A673 (cell line): ENCODE data around the gene GAK. TPM values are rescaled to one million over a fixed set of nuclear protein-coding genes. Genes with fewer than 3 reads are reported as not detected.

Experiments
- BruUV-seq: library from RNA; stranded (reverse); fragments of 400-500 nt; replicated peaks from 2 replicates; lab custom pipeline; 2021; lab: Mats Ljungman, UMichigan
- CTCF ChIA-PET: fragments of 300-600 bp; sonication (Branson Sonifier 250); formaldehyde crosslinking; loops from one replicate; lab custom pipeline; 2022; ENCODE audit warnings: antibody characterized with exemption; lab: Charles Lee
- POLR2A ChIA-PET: fragments of 300-600 bp; sonication (Branson Sonifier 250); formaldehyde crosslinking; loops from one replicate; lab custom pipeline; 2022; ENCODE audit warnings: antibody characterized with exemption; ENCODE audit not compliant: low non-redundant PET; lab: Charles Lee
- DNase-seq: peaks from one replicate; pipeline ENCODE4 v3.0.0-alpha.2; 2015; ENCODE audit warnings: low spot score
- H3K27ac ChIP-seq: fragments of 200-600 bp; sonication (generic); 2 replicates; pipeline ENCODE4 v1.5.1; 2016; ENCODE audit warnings: mixed run types, low read depth, mild to moderate bottlenecking, mixed read lengths, antibody characterized with exemption, low read length; ENCODE audit not compliant: poor library complexity, severe bottlenecking
- H3K27me3 ChIP-seq: fragments of 200-600 bp; sonication (generic); replicated peaks from 2 replicates; pipeline ENCODE4 v1.6.1; 2017; ENCODE audit warnings: mixed run types, low read depth, mild to moderate bottlenecking, mixed read lengths, antibody characterized with exemption, low read length; ENCODE audit not compliant: insufficient read depth, poor library complexity
- H3K36me3 ChIP-seq: fragments of 200-600 bp; sonication (generic); 2 replicates; pipeline ENCODE4 v1.6.1; 2016; ENCODE audit warnings: mixed run types, mild to moderate bottlenecking, mixed read lengths, antibody characterized with exemption, low read length; ENCODE audit not compliant: insufficient read depth, poor library complexity, severe bottlenecking
- H3K4me1 ChIP-seq: fragments of 200-600 bp; sonication (generic); 2 replicates; pipeline ENCODE4 v1.6.1; 2017; ENCODE audit warnings: mixed run types, mild to moderate bottlenecking, mixed read lengths, antibody characterized with exemption, low read length; ENCODE audit not compliant: insufficient read depth, poor library complexity, severe bottlenecking
- H3K4me3 ChIP-seq: fragments of 200-600 bp; sonication (generic); 2 replicates; pipeline ENCODE4 v1.5.1; 2016; ENCODE audit warnings: low read depth, mixed run types, mild to moderate bottlenecking, mixed read lengths, low read length; ENCODE audit not compliant: poor library complexity, severe bottlenecking
- H3K9me3 ChIP-seq: fragments of 200-600 bp; sonication (generic); 2 replicates; pipeline ENCODE4 v1.6.1; 2016; ENCODE audit warnings: mixed run types, low read depth, mild to moderate bottlenecking, mixed read lengths, antibody characterized with exemption, low read length; ENCODE audit not compliant: poor library complexity, severe bottlenecking
- EZH2 ChIP-seq: fragments of 200-600 bp; sonication (generic); IDR thresholded peaks from 2 replicates; pipeline ENCODE4 v1.6.1; 2017; ENCODE audit warnings: borderline replicate concordance, low read depth, mild to moderate bottlenecking, mixed read lengths, antibody characterized with exemption, low read length; ENCODE audit not compliant: poor library complexity, severe bottlenecking
- intact Hi-C: fragments of 100-400 bp; cut with micrococcal nuclease; formaldehyde crosslinking; loops from one replicate; pipeline ENCODE4 v1.10.0; 2022; ENCODE audit not compliant: unreplicated experiment
- total RNA-seq: library from RNA; stranded (reverse); gene quantifications from 2 replicates; pipeline ENCODE4 v1.2.3, GENCODE V29; 2021
- TF ChIP-seq, protein P1 (sequence below): fragments of 300-800, 200-600 bp; sonication (generic); conservative IDR thresholded peaks from 2 replicates; pipeline ENCODE4 v1.5.1; 2017; ENCODE audit warnings: low read depth, mild to moderate bottlenecking, antibody characterized with exemption, low read length, moderate library complexity, mixed read lengths

GAK gene
- total RNA-seq, 1 experiment from 2014 or later, result 96.2 TPM

DNA sequence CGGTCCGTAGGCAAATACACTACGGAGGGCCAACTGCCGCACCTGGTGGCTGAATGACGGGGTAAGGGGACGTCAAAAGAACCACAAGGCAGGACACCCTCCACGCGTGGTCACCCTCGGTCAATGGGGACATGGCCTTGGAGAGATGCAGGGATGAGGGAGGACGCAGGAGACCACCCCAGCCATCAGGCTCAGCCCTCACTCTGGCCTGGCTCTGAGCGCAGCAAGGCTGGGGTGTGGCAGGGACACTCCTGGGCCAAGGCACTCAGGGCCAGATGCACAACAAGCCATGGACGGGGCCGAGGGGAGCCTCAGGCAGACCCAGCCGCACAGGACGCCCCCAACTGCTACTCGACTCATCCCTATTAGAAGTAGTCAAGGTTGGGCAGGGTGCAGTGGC, 36.5 kb downstream of the GAK start:
- ChIA-PET POLR2A (no interaction called here), CTCF (no interaction called here)
- DNase-seq, result no peak
- Histone ChIP-seq H3K27ac (no peak overlapping the region), H3K36me3 (peaks cover 3% of the 10 kb centered on the region), H3K4me1 (no peaks in the 10 kb centered on the region), H3K9me3 (no peaks in the 10 kb centered on the region), H3K27me3 (no peaks in the 10 kb centered on the region), H3K4me3 (no peak overlapping the region)
- TF ChIP-seq, protein P1, sequence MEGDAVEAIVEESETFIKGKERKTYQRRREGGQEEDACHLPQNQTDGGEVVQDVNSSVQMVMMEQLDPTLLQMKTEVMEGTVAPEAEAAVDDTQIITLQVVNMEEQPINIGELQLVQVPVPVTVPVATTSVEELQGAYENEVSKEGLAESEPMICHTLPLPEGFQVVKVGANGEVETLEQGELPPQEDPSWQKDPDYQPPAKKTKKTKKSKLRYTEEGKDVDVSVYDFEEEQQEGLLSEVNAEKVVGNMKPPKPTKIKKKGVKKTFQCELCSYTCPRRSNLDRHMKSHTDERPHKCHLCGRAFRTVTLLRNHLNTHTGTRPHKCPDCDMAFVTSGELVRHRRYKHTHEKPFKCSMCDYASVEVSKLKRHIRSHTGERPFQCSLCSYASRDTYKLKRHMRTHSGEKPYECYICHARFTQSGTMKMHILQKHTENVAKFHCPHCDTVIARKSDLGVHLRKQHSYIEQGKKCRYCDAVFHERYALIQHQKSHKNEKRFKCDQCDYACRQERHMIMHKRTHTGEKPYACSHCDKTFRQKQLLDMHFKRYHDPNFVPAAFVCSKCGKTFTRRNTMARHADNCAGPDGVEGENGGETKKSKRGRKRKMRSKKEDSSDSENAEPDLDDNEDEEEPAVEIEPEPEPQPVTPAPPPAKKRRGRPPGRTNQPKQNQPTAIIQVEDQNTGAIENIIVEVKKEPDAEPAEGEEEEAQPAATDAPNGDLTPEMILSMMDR, result no peak
- no peak for TF ChIP-seq EZH2
- BruUV-seq, result no TSS peak
- intact Hi-C loops, result no loop called here

DNA sequence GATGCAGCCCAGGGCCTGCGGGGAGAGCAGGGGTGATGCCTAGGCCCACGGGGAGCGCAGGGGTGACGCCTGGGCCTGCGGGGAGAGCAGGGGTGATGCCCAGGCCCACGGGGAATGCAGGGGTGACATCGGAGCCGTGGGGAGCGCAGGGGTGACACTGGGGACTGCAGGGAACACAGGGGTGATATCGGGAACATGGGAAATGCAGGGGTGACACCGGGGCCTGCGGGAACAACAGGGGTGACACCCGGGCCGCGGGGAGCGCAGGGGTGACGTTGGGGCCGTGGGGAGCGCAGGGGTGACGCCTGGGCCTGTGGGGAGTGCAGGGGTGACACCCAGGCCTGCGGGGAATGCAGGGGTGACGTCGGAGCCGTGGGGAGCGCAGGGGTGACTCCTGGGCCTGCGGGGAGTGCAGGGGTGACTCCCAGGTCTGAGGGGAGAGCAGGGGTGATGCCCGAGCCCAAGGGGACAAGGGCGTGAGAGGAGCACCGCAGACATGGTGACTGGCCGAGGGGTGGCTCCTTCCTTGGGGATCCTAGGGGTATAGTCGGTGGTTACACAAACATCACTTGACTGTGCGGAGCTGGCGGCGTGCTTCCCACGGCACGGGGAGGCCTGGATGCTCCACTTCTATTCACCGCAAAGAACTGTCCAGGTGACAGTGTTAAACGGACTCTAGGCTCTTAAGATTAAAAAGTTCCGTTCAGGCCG, 38.0 kb downstream of the GAK start:
- BruUV-seq, result no TSS peak
- ChIA-PET POLR2A (no interaction called here), CTCF (no interaction called here)
- Histone ChIP-seq H3K27me3 (no peaks in the 10 kb centered on the region), H3K4me3 (no peak overlapping the region), H3K9me3 (no peaks in the 10 kb centered on the region), H3K4me1 (no peaks in the 10 kb centered on the region), H3K36me3 (peaks cover 3% of the 10 kb centered on the region), H3K27ac (no peak overlapping the region)
- intact Hi-C loops, result no loop called here
- TF ChIP-seq, protein P1, result no peak
- TF ChIP-seq EZH2, result no peak
- DNase-seq, result no peak

DNA sequence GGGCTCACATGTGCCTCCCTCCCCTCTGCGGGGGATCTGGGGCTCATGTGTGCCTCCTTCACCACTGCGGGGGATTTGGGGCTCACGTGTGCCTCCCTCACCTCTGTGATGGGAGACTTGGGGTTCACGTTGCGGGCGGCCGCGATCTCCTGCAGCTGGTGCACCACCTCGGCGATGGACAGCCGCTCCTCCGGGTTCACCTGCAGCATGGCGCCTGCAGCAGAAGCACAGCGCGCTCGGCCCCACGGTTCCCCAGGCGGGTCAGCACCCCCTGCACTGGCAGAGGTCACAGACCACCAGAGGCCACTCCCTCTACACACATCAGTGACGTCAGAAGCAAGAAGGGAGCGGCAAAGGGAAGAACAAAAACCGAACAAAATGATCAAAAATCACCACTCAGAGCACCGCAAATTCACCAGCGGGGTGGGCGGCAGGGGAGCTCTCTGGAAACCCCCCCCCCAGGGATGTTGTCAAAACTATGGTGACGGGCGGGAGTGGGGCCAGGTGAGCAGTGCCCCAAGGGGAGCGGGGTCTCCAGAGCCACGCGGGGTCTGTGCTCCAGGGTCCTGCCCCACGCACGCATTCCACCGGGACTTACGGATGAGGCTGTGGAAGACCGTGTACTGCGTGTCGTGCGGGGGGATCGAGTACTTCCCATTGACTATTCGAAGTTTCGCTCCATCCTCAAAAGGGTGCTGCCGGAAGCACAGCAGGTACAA, 38.7 kb downstream of the GAK start:
- TF ChIP-seq, protein P1, result no peak
- TF ChIP-seq EZH2, result no peak
- Histone ChIP-seq H3K27ac (no peak overlapping the region), H3K27me3 (no peaks in the 10 kb centered on the region), H3K36me3 (peaks cover 7% of the 10 kb centered on the region), H3K4me3 (no peak overlapping the region), H3K9me3 (no peaks in the 10 kb centered on the region), H3K4me1 (no peaks in the 10 kb centered on the region)
- ChIA-PET POLR2A (no interaction called here), CTCF (no interaction called here)
- DNase-seq, result no peak
- intact Hi-C loops, result no loop called here
- BruUV-seq, result no TSS peak
